ENCODE results near the gene CNTN1. TPM values are rescaled to one million over a fixed set of nuclear protein-coding genes. Genes with fewer than 3 reads are reported as not detected.

CNTN1 gene
- total RNA-seq, 1 experiment from 2014 or later = 6.5 TPM

GRCh38 chr12:40672741-40673271 is 19.4 kb upstream of the CNTN1 start:
- no peak for DNase-seq

More at GRCh38 chr12:40672741-40673271, 19.4 kb upstream of the CNTN1 start:
- Histone ChIP-seq H3T11ph (ENCODE audit: low read length) (no peak overlapping the region), H3K23me2 (ENCODE audit: insufficient read length, low read depth, low read length, poor library complexity, severe bottlenecking) (no peaks in the 10 kb centered on the region), H4K5ac (ENCODE audit: insufficient read length, low read depth, low read length) (no peak overlapping the region), H3K4me1 (ENCODE audit: insufficient read depth, low read length) (no peaks in the 10 kb centered on the region), H4K8ac (replicated peaks; ENCODE audit: insufficient read length, low read depth, low read length) (no peak overlapping the region), H3K23ac (ENCODE audit: insufficient read length, low read depth, low read length) (no peak overlapping the region), H2AK5ac (ENCODE audit: insufficient read length, low read length) (no peak overlapping the region), H3K4me2 (ENCODE audit: insufficient read depth, insufficient read length, low read length) (no peak overlapping the region), H3K9me3 (ENCODE audit: control insufficient read depth, low read depth, low read length) (no peaks in the 10 kb centered on the region), H2BK15ac (ENCODE audit: low read depth, low read length) (no peak overlapping the region), H4K20me1 (ENCODE audit: control insufficient read depth, insufficient read depth, insufficient read length) (no peaks in the 10 kb centered on the region), H2BK12ac (ENCODE audit: insufficient read length, low read depth, low read length) (no peak overlapping the region), H2BK20ac (ENCODE audit: low read depth, low read length, poor library complexity, severe bottlenecking) (no peak overlapping the region), H2AFZ (ENCODE audit: low read length) (no peak overlapping the region), H3K27ac (ENCODE audit: insufficient read length, low read depth, low read length) (no peak overlapping the region), H3K14ac (ENCODE audit: insufficient read depth, low read length) (no peak overlapping the region), H3K79me2 (ENCODE audit: insufficient read depth, low read length) (no peaks in the 10 kb centered on the region), H2BK120ac (ENCODE audit: low read depth, low read length, poor library complexity, severe bottlenecking) (no peak overlapping the region), H2BK5ac (ENCODE audit: insufficient read length, low read length) (no peak overlapping the region), H4K91ac (ENCODE audit: insufficient read length, low read depth, low read length) (no peak overlapping the region), H3K9ac (ENCODE audit: extremely low read depth, insufficient read length, low read length) (no peak overlapping the region), H3K56ac (ENCODE audit: insufficient read length, low read depth, low read length) (no peak overlapping the region), H3K4ac (ENCODE audit: low read depth, low read length) (no peak overlapping the region), H3K79me1 (ENCODE audit: insufficient read depth, low read depth, low read length, poor library complexity, severe bottlenecking) (no peaks in the 10 kb centered on the region), H3K18ac (ENCODE audit: insufficient read length, low read depth, low read length) (no peak overlapping the region), H3K27me3 (ENCODE audit: insufficient read depth, low read length) (no peaks in the 10 kb centered on the region)
- Mint-ChIP-seq H3K36me3 (ENCODE audit: insufficient read depth in 1 of 3, low read depth in 3 of 3) (peaks cover 0 to 3% (median 1%) of the 10 kb centered on the region in 3 experiments; a peak in 1 of 7 replicates), H3K9me3 (peaks cover 2 to 3% of the 10 kb centered on the region in 2 experiments; a peak in 3 of 5 replicates), H3K4me3 (no peak overlapping the region), H3K4me1 (peaks cover 4% of the 10 kb centered on the region in 2 experiments; a peak in 3 of 4 replicates), H3K27me3 (ENCODE audit: low read depth) (no peaks in the 10 kb centered on the region), H3K27ac (no peak overlapping the region)
- WGBS (ENCODE audit: extremely low coverage, insufficient read length, low lambda C conversion rate) = no CpG with 5 or more reads among the region's 2 CpGs
- no peak for TF ChIP-seq CTCF (conservative IDR thresholded peaks at IDR 0.05)

All from H9 (cell line).